ENCODE data around the gene GPR21. TPM values are rescaled to one million over a fixed set of nuclear protein-coding genes. Genes with fewer than 3 reads are reported as not detected.

Gene GPR21, protein sequence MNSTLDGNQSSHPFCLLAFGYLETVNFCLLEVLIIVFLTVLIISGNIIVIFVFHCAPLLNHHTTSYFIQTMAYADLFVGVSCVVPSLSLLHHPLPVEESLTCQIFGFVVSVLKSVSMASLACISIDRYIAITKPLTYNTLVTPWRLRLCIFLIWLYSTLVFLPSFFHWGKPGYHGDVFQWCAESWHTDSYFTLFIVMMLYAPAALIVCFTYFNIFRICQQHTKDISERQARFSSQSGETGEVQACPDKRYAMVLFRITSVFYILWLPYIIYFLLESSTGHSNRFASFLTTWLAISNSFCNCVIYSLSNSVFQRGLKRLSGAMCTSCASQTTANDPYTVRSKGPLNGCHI
- total RNA-seq: 2.2 and 3.1 TPM in 2 replicates

DNA sequence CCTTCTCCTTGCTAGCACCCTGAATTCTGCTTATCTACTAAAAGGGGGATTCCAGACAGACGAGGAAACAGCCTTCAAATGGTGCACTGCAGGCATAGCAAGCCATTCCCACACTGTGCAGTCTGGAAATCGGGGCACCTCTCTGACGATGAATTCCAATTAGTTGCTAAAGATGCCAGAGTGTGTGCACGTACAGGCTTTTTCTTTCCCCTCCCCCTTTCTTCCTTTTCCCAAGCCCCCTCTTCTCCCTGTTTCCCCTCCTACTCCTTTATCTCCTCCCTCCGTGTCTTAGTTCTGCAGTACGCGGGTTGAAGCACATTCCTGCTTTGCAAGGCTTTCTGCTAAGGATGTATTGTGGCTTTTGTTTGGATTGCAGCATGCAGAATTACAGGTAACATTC lies at the start of gene GPR21:
GPR21 (plus strand) TSS at position 316 of the 400 bp plus-strand sequence. CDS start 900 bp downstream, outside the sequence.

Other genes starting within 250 kb of the GPR21 start
- gene OR5C1, start 244.7 kb upstream of the GPR21 start, total RNA-seq: not detected in 2 replicates
- gene OR1K1, start 233.5 kb upstream of the GPR21 start, total RNA-seq: not detected in 2 replicates
- 21.8 and 31.0 TPM in 2 replicates for gene PDCL, start 205.1 kb upstream of the GPR21 start, total RNA-seq
- gene RC3H2, start 128.3 kb upstream of the GPR21 start, total RNA-seq: 51.8 and 55.3 TPM in 2 replicates
- gene ZBTB6, start 120.3 kb upstream of the GPR21 start, total RNA-seq: 11.5 and 15.6 TPM in 2 replicates
- 5.1 and 6.2 TPM in 2 replicates for gene ZBTB26, start 102.2 kb upstream of the GPR21 start, total RNA-seq
- 52.0 and 63.9 TPM in 2 replicates for gene RABGAP1, start 92.6 kb upstream of the GPR21 start, total RNA-seq
- gene STRBP, start 234.9 kb downstream of the GPR21 start, total RNA-seq: 1.8 and 2.2 TPM in 2 replicates